HCT116 (cell line): ENCODE measurements around the gene RUNX2. TPM values are rescaled to one million over a fixed set of nuclear protein-coding genes. Genes with fewer than 3 reads are reported as not detected.

Experiments used
- ATAC-seq: fragments of 200-7000 bp; cut with Tn5 transposase; 2 replicates; pipeline ENCODE4 v1.9.1; 2020; ENCODE audit warnings: mild to moderate bottlenecking, moderate library complexity
- BruUV-seq: library from RNA; stranded (reverse); fragments of 400-500 nt; replicated peaks from 2 replicates; lab custom pipeline; 2021; lab: Mats Ljungman, UMichigan
- CTCF ChIA-PET: fragments of 300-600 bp; sonication (Branson Sonifier 250); formaldehyde crosslinking; loops from one replicate; lab custom pipeline; 2021; ENCODE audit warnings: antibody characterized with exemption; lab: Charles Lee
- POLR2A ChIA-PET: fragments of 300-600, 350-600 bp; sonication (Branson Sonifier 250); formaldehyde crosslinking; loops from one replicate; lab custom pipeline; 2021; ENCODE audit warnings: antibody characterized with exemption; lab: Charles Lee
- RAD21 ChIA-PET, 2 experiments: fragments of 300-600 bp; sonication (Branson Sonifier 250); formaldehyde crosslinking; loops; one replicate each; lab custom pipeline; 2023; ENCODE audit warnings: low total read pairs in 2 of 2; ENCODE audit not compliant: uncharacterized antibody in 2 of 2, unreplicated experiment in 2 of 2, low non-redundant PET in 1 of 2; lab: Charles Lee
- DNase-seq: peaks from one replicate; pipeline ENCODE4 v3.0.0-alpha.2; 2010; ENCODE audit warnings: low read depth, low spot score
- H2AFZ ChIP-seq: fragments of 200-600 bp; shearing (Covaris generic), sonication (generic); 2 replicates; pipeline ENCODE4 v1.6.1; 2017; ENCODE audit warnings: low read depth, mixed run types, mixed read lengths, antibody characterized with exemption, low read length; ENCODE audit not compliant: poor library complexity, severe bottlenecking
- H3K27ac ChIP-seq: 2 replicates; pipeline ENCODE4 v1.5.1; 2012; ENCODE audit warnings: low read depth, low read length
- H3K27me3 ChIP-seq: fragments of 200-600 bp; sonication (generic); 2 replicates; pipeline ENCODE4 v1.6.1; 2016; ENCODE audit warnings: mixed run types, low read length, mixed read lengths; ENCODE audit not compliant: insufficient read depth
- H3K36me3 ChIP-seq, 2 experiments: fragments of 200-500 bp in 1 of 2; fragments of 200-600 bp in 1 of 2; sonication (Bioruptor generic) in 1 of 2; sonication (generic) in 1 of 2; 2 replicates each; pipeline versions ENCODE4 v1.5.1 to v1.6.1; 2014 to 2016; ENCODE audit warnings: low read length in 2 of 2, inconsistent platforms in 1 of 2, mixed read lengths in 1 of 2, mixed run types in 1 of 2; ENCODE audit not compliant: insufficient read depth in 2 of 2, control insufficient read depth in 1 of 2
- H3K4me1 ChIP-seq, 2 experiments: fragments of 200-600 bp in 1 of 2; sonication (generic) in 1 of 2; 2 replicates each; pipeline versions ENCODE4 v1.5.1 to v1.6.1; 2012 to 2017; ENCODE audit warnings: low read length in 2 of 2, inconsistent platforms in 1 of 2, mild to moderate bottlenecking in 1 of 2, mixed read lengths in 1 of 2, mixed run types in 1 of 2, moderate library complexity in 1 of 2; ENCODE audit not compliant: insufficient read depth in 2 of 2, control insufficient read depth in 1 of 2
- H3K4me2 ChIP-seq: fragments of 200-600 bp; sonication (generic); 2 replicates; pipeline ENCODE4 v1.6.1; 2017; ENCODE audit warnings: mixed run types, low read length, mixed read lengths
- H3K4me3 ChIP-seq, 2 experiments: fragments of 200-600 bp in 1 of 2; sonication (generic) in 1 of 2; replicated peaks in 1 of 2; 2 replicates each; pipeline ENCODE4 v1.5.1; 2011 to 2016; ENCODE audit warnings: low read length in 2 of 2, control low read depth in 1 of 2, low read depth in 1 of 2, mild to moderate bottlenecking in 1 of 2, mixed read lengths in 1 of 2, mixed run types in 1 of 2
- H3K79me2 ChIP-seq: fragments of 200-600 bp; sonication (generic); 2 replicates; pipeline ENCODE4 v1.6.1; 2017; ENCODE audit warnings: mild to moderate bottlenecking, mixed run types, low read length, moderate library complexity, mixed read lengths; ENCODE audit not compliant: insufficient read depth
- H3K9ac ChIP-seq: fragments of 200-600 bp; sonication (generic); 2 replicates; pipeline ENCODE4 v1.6.1; 2016; ENCODE audit warnings: low read length, mixed read lengths
- H3K9me2 ChIP-seq: fragments of 200-600 bp; sonication (generic), shearing (Covaris generic); 2 replicates; pipeline ENCODE4 v1.6.1; 2017; ENCODE audit warnings: mixed run types, mild to moderate bottlenecking, moderate library complexity; ENCODE audit not compliant: insufficient read depth
- H3K9me3 ChIP-seq, 2 experiments: fragments of 200-500 bp in 1 of 2; fragments of 200-600 bp in 1 of 2; sonication (Bioruptor generic) in 1 of 2; sonication (generic) in 1 of 2; 2 replicates each; pipeline ENCODE4 v1.6.1; 2014 to 2017; ENCODE audit warnings: low read length in 2 of 2, mixed read lengths in 2 of 2, inconsistent platforms in 1 of 2, low read depth in 1 of 2, mild to moderate bottlenecking in 1 of 2, mixed run types in 1 of 2, moderate library complexity in 1 of 2; ENCODE audit not compliant: control insufficient read depth in 1 of 2, insufficient read depth in 1 of 2
- H4K20me1 ChIP-seq: fragments of 200-600 bp; sonication (generic), shearing (Covaris generic); 2 replicates; pipeline ENCODE4 v1.6.1; 2017; ENCODE audit warnings: mixed run types, mild to moderate bottlenecking, moderate library complexity; ENCODE audit not compliant: insufficient read depth
- CEBPB ChIP-seq: IDR thresholded peaks from 2 replicates; pipeline ENCODE4 v1.6.1; 2012; ENCODE audit warnings: low read depth
- EZH2phosphoT487 ChIP-seq: fragments of 200-600 bp; IDR thresholded peaks from 2 replicates; pipeline ENCODE4 v1.6.1; 2018; ENCODE audit warnings: antibody characterized with exemption, borderline replicate concordance
- FOSL1 ChIP-seq: IDR thresholded peaks from 2 replicates; pipeline ENCODE4 v1.6.1; 2012; ENCODE audit warnings: low read depth
- POLR2AphosphoS5 ChIP-seq: IDR thresholded peaks from 2 replicates; pipeline ENCODE4 v1.6.1; 2011; ENCODE audit warnings: mild to moderate bottlenecking, low read depth, low read length, moderate library complexity
- RAD21 ChIP-seq: IDR thresholded peaks from 2 replicates; pipeline ENCODE4 v1.6.1; 2012; ENCODE audit warnings: low read depth, mild to moderate bottlenecking
- SP1 ChIP-seq: IDR thresholded peaks from 2 replicates; pipeline ENCODE4 v1.6.1; 2012; ENCODE audit warnings: low read depth
- TCF7L2 ChIP-seq: IDR thresholded peaks from 2 replicates; pipeline ENCODE4 v1.7.0; 2011; ENCODE audit warnings: borderline replicate concordance, inconsistent platforms; ENCODE audit not compliant: insufficient read depth, insufficient read length; ENCODE audit errors: extremely low read depth
- ZBTB33 ChIP-seq: IDR thresholded peaks from 2 replicates; pipeline ENCODE4 v1.6.1; 2011; ENCODE audit warnings: mild to moderate bottlenecking, low read length, moderate library complexity; ENCODE audit not compliant: insufficient replicate concordance; ENCODE audit errors: extremely low read depth
- intact Hi-C: fragments of 100-400 bp; cut with micrococcal nuclease; formaldehyde crosslinking; loops from 2 replicates; pipeline ENCODE4 v1.10.0; 2022
- total RNA-seq: library from RNA; stranded (reverse); gene quantifications from one replicate; pipeline ENCODE4 v1.2.1, GENCODE V29; 2021; ENCODE audit not compliant: unreplicated experiment
- TF ChIP-seq, protein P1 (sequence below), 3 experiments: fragments of 200-600 bp in 1 of 3; sonication (generic) in 1 of 3; IDR thresholded peaks in 2 of 3; conservative IDR thresholded peaks in 1 of 3; 2 replicates each; pipeline ENCODE4 v1.5.1; 2012 to 2017; ENCODE audit warnings: low read depth in 2 of 3, low read length in 2 of 3, antibody characterized with exemption in 1 of 3, borderline replicate concordance in 1 of 3, control low read depth in 1 of 3, mild to moderate bottlenecking in 1 of 3, mixed read lengths in 1 of 3, mixed run types in 1 of 3, moderate library complexity in 1 of 3; ENCODE audit not compliant: insufficient read depth in 1 of 3

The RUNX2 gene
- total RNA-seq, 1 experiment from 2014 or later: 1.1 TPM

DNA sequence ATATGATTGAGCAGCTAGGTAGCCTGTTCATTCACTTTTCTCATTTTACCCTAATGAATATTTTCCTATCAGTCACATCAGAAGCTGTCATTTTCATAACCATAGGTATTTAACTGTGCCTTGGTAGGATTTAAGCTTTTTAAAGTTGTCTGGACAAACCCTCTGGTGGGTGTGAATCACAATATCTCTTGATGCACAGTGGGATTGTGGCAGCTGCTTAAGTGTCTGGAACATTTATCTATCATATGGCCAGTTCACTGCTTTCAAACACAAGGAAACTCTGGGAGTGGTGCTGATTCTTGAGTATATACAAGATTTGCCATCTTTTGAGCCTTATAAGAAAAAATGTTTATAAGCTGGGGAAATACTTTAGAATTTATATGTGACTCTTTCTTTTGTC, 136.6 kb downstream of the RUNX2 start:
- ChIA-PET CTCF (no interaction called here), RAD21 (no interaction called here), POLR2A (interaction anchor here (0.9 kb wide), 1 partner anchor 11 kb away, joined by 3 read pairs; no protein-coding TSS in a partner anchor)
- Histone ChIP-seq H3K36me3 (no peaks in the 10 kb centered on the region), H4K20me1 (no peaks in the 10 kb centered on the region), H3K79me2 (no peaks in the 10 kb centered on the region), H3K27ac (no peak overlapping the region), H2AFZ (no peak overlapping the region), H3K9me3 (no peaks in the 10 kb centered on the region), H3K9me2 (no peaks in the 10 kb centered on the region), H3K4me1 (no peaks in the 10 kb centered on the region), H3K4me3 (no peak overlapping the region), H3K4me2 (no peak overlapping the region), H3K27me3 (no peaks in the 10 kb centered on the region), H3K9ac (no peak overlapping the region)
- no peak for ATAC-seq
- TF ChIP-seq POLR2AphosphoS5: no peak
- no peak for TF ChIP-seq TCF7L2
- no peak for TF ChIP-seq ZBTB33
- TF ChIP-seq CEBPB: no peak
- TF ChIP-seq, protein P1, sequence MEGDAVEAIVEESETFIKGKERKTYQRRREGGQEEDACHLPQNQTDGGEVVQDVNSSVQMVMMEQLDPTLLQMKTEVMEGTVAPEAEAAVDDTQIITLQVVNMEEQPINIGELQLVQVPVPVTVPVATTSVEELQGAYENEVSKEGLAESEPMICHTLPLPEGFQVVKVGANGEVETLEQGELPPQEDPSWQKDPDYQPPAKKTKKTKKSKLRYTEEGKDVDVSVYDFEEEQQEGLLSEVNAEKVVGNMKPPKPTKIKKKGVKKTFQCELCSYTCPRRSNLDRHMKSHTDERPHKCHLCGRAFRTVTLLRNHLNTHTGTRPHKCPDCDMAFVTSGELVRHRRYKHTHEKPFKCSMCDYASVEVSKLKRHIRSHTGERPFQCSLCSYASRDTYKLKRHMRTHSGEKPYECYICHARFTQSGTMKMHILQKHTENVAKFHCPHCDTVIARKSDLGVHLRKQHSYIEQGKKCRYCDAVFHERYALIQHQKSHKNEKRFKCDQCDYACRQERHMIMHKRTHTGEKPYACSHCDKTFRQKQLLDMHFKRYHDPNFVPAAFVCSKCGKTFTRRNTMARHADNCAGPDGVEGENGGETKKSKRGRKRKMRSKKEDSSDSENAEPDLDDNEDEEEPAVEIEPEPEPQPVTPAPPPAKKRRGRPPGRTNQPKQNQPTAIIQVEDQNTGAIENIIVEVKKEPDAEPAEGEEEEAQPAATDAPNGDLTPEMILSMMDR (IDR thresholded peaks at IDR 0.05 in 2 of 3, conservative IDR thresholded peaks at IDR 0.05 in 1 of 3; ENCODE audit: borderline replicate concordance in 1 of 3, insufficient read depth in 1 of 3, low read depth in 2 of 3, low read length in 2 of 3): no peak
- no peak for TF ChIP-seq SP1
- TF ChIP-seq RAD21: no peak
- no peak for TF ChIP-seq FOSL1
- TF ChIP-seq EZH2phosphoT487: no peak
- DNase-seq: no peak
- intact Hi-C loops: no loop called here
- no TSS peak for BruUV-seq
